PC-9 (cell line): Measurements from ENCODE around the gene KLHDC4.

Experiments used
- CTCF ChIP-seq: fragments of 200-600 bp; sonication (generic); conservative IDR thresholded peaks from 2 replicates; pipeline ENCODE4 v1.6.1; 2017; ENCODE audit warnings: mixed run types, antibody characterized with exemption, mild to moderate bottlenecking, moderate library complexity
- EZH2 ChIP-seq: fragments of 200-600 bp; sonication (generic); IDR thresholded peaks from 2 replicates; pipeline ENCODE4 v1.8.0; 2017; ENCODE audit warnings: antibody characterized with exemption, low read depth

GRCh38 chr16:87815567-87815966 lies 49.8 kb upstream of the KLHDC4 start:
- TF ChIP-seq CTCF (no peak), EZH2 (no peak)
